GM18508 (cell line): ENCODE measurements around the gene TNRC18.
"Not testable (repeated sequence)": the region's sequence is repeated elsewhere in the genome, so short reads cannot be mapped to it uniquely, and the experiment has no call there.

Experiments
- ATAC-seq: cut with Tn5 transposase; IDR thresholded peaks from one replicate; pipeline ENCODE4 v1.9.1; 2021; ENCODE audit warnings: moderate number of reproducible peaks; ENCODE audit not compliant: insufficient read depth, unreplicated experiment

TNRC18 gene

GRCh38 chr7:5303061-5303460, 120.6 kb downstream of the TNRC18 start:
- ATAC-seq = no peak

GRCh38 chr7:5302577-5302976, 121.1 kb downstream of the TNRC18 start:
- ATAC-seq = no peak

GRCh38 chr7:5300366-5300765, 123.3 kb downstream of the TNRC18 start:
- ATAC-seq = no peak

- ATAC-seq = no peak
Observed at GRCh38 chr7:5296611-5297226, 126.9 kb downstream of the TNRC18 start.

GRCh38 chr7:5296015-5296610, 127.5 kb downstream of the TNRC18 start:
- no peak for ATAC-seq

GRCh38 chr7:5295039-5296014, 128.3 kb downstream of the TNRC18 start:
- ATAC-seq = no peak

- ATAC-seq = no peak
Observed at GRCh38 chr7:5294169-5294987, 129.3 kb downstream of the TNRC18 start.

GRCh38 chr7:5291711-5292335, 131.8 kb downstream of the TNRC18 start:
- not testable (repeated sequence) for ATAC-seq

- no peak for ATAC-seq
Observed at GRCh38 chr7:5291301-5291700, 132.3 kb downstream of the TNRC18 start.

- ATAC-seq = no peak
Observed at GRCh38 chr7:5289355-5289754, 134.3 kb downstream of the TNRC18 start.

- ATAC-seq = not testable (repeated sequence)
Observed at GRCh38 chr7:5288560-5288959, 135.1 kb downstream of the TNRC18 start.

GRCh38 chr7:5287802-5288201, 135.8 kb downstream of the TNRC18 start:
- ATAC-seq = no peak

- ATAC-seq = not testable (repeated sequence)
Observed at GRCh38 chr7:5287373-5287772, 136.3 kb downstream of the TNRC18 start.

- ATAC-seq = no peak
Observed at GRCh38 chr7:5286933-5287332, 136.7 kb downstream of the TNRC18 start.

GRCh38 chr7:5284304-5285281, 139.0 kb downstream of the TNRC18 start:
- ATAC-seq = no peak

GRCh38 chr7:5283421-5284303, 140.0 kb downstream of the TNRC18 start:
- ATAC-seq = no peak

- no peak for ATAC-seq
Observed at GRCh38 chr7:5282543-5283316, 140.9 kb downstream of the TNRC18 start, which contains the start of gene SLC29A4. Gene SLC29A4 (plus strand): TSS chr7:5282943. CDS start chr7:5287817, 4,874 bp downstream.
